ENCODE data around the gene FHL1. TPM values are rescaled to one million over a fixed set of nuclear protein-coding genes. Genes with fewer than 3 reads are reported as not detected.

The FHL1 gene
- total and polyA plus RNA-seq, 2 donors (not counting 3 experiments of a cell fraction or from before 2014, with no cell fraction given): 50.6 to 59.4 TPM

DNA sequence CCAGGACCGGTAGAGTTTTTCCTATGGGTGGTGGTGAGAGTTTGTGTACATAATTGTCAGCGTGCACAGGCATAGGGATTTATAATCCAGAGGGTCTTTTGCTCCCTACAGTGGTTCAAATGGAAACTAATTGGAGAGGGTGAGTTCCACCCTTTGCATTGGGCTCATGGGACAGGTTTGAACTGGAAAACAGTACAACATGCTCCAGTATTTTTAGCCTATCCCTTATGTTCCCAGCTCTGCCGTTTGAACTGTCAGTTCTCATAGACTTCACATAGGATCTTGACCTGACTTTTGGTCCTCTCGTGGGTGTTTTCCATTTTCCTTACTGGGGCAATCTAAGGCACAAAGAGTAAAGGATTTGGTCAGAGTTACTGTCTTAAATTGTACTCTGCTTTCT lies 31.8 kb downstream of the FHL1 start:
- Histone ChIP-seq H4K20me1 (replicated peaks; ENCODE audit: control insufficient read depth, extremely low read depth, insufficient read depth, low read length) (no peaks in the 10 kb centered on the region), H3K4me3 (replicated peaks in 1 of 3; ENCODE audit: insufficient read depth in 1 of 3, low read depth in 1 of 3, low read length in 3 of 3) (no peak overlapping the region), H3K36me3 (ENCODE audit: control insufficient read depth in 2 of 2, extremely low read depth in 1 of 2, insufficient read depth in 2 of 2, low read length in 2 of 2) (no peaks in the 10 kb centered on the region), H3K9me1 (replicated peaks; ENCODE audit: control insufficient read depth, extremely low read depth, insufficient read depth, low read length) (no peaks in the 10 kb centered on the region), H2AFZ (ENCODE audit: low read depth, low read length) (no peak overlapping the region), H3K79me2 (ENCODE audit: control insufficient read depth, insufficient read depth, low read length) (no peaks in the 10 kb centered on the region), H3K4me1 (ENCODE audit: control insufficient read depth, extremely low read depth, insufficient read depth, low read length) (peaks cover 2% of the 10 kb centered on the region), H3K4me2 (ENCODE audit: insufficient read depth, low read length) (no peak overlapping the region), H3K9ac (replicated peaks; ENCODE audit: extremely low read depth, insufficient read depth, low read length) (no peak overlapping the region), H3K9me3 (replicated peaks; ENCODE audit: control insufficient read depth, insufficient read depth, low read length) (no peaks in the 10 kb centered on the region), H3K27me3 (ENCODE audit: control insufficient read depth in 2 of 2, insufficient read depth in 2 of 2, low read length in 2 of 2) (no peaks in the 10 kb centered on the region), H3K27ac (ENCODE audit: insufficient read depth, low read depth, low read length) (no peak overlapping the region)
- FAIRE-seq (no peak), DNase-seq (ENCODE audit: low read depth, low spot score) (no peak)
- ChIA-PET CTCF (no interaction called here), POLR2A (no interaction called here)
- BruUV-seq (replicated peaks): no TSS peak
- dilution Hi-C loops (cut with MboI; ENCODE audit: extremely low pct_ligation_motif_present, low sequenced_read_pairs): no loop called here
- intact Hi-C loops (cut with micrococcal nuclease): no loop called here
- TF ChIP-seq FOS (IDR thresholded peaks at IDR 0.05; ENCODE audit: borderline replicate concordance, insufficient read depth, low read length): no peak
- TF ChIP-seq EZH2 (IDR thresholded peaks at IDR 0.05; ENCODE audit: borderline replicate concordance, low read depth, low read length, severe bottlenecking): no peak
- TF ChIP-seq POLR2AphosphoS5 (IDR thresholded peaks at IDR 0.05; ENCODE audit: insufficient read depth, low read depth, low read length): no peak
- no peak for TF ChIP-seq MYC (IDR thresholded peaks at IDR 0.05; ENCODE audit: low read depth, low read length)
- no peak for TF ChIP-seq GATA2 (IDR thresholded peaks at IDR 0.05; ENCODE audit: insufficient read depth, insufficient read length, low read depth, low read length)
- TF ChIP-seq CTCF (IDR thresholded peaks at IDR 0.05; ENCODE audit: extremely low read depth in 1 of 2, insufficient read depth in 1 of 2, low read depth in 1 of 2, low read length in 2 of 2): no peak
- TF ChIP-seq POLR2A (IDR thresholded peaks at IDR 0.05; ENCODE audit: low read depth, low read length): no peak
- no peak for TF ChIP-seq JUN (IDR thresholded peaks at IDR 0.05; ENCODE audit: borderline replicate concordance, insufficient read depth, insufficient read length, low read depth)
- TF ChIP-seq MAX (IDR thresholded peaks at IDR 0.05; ENCODE audit: insufficient read depth, insufficient read length): no peak
